Measurements from ENCODE around the gene POLG2.

- no peak for TF ChIP-seq CTCF (optimal IDR thresholded peaks at IDR 0.05 in 1 of 3, IDR thresholded peaks at IDR 0.05 in 1 of 3, conservative IDR thresholded peaks at IDR 0.05 in 1 of 3; ENCODE audit: extremely low read depth in 1 of 3, insufficient read depth in 2 of 3, low read length in 3 of 3)
- TF ChIP-seq EZH2 (IDR thresholded peaks at IDR 0.05; ENCODE audit: low read length), result no peak
Observed at GRCh38 chr17:64497565-64498035, 746 bp upstream of the POLG2 start.

All from keratinocyte (primary cell).